Activated CD4-positive, alpha-beta T cell treated with anti-CD3 and anti-CD28 coated beads for 4 hours (primary cell): Measurements from ENCODE around the gene DIS3L2.

Experiments used
- DNase-seq, 2 donors: peaks; one replicate each; pipeline ENCODE4 v3.0.0-alpha.2; 2020

The DIS3L2 gene

DNA sequence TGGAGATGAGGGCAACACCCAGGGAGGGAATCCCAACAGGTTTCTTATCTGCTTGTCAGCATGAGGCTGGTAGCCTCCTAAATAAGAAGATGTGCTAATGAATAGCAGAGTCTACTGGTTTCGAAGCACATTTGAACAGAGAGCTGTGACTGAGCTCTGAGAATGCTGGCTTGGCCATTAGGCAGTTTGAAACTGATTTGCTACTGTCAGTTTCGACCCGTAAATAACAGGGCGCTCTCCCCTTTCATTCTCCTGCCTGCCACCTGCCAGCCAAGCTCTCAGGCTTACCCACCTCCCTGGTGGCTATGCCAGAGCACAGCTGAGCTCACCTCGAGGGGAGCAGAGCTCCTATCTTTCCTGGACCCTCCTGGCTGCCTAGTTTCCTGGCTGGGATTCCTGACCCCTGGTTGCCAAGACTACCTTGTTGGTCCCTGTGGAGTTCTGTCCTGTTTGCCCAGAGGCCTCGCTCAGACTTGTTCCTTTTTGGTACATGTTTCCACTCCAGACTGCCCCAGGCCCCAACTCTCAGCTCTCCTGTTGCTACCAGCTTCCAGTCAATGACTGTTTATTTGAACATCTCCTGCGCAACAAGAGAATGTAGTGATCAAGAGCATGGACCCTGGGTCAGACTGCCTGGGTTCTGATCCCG, 314.7 kb downstream of the DIS3L2 start:
- DNase-seq: no peak

DNA sequence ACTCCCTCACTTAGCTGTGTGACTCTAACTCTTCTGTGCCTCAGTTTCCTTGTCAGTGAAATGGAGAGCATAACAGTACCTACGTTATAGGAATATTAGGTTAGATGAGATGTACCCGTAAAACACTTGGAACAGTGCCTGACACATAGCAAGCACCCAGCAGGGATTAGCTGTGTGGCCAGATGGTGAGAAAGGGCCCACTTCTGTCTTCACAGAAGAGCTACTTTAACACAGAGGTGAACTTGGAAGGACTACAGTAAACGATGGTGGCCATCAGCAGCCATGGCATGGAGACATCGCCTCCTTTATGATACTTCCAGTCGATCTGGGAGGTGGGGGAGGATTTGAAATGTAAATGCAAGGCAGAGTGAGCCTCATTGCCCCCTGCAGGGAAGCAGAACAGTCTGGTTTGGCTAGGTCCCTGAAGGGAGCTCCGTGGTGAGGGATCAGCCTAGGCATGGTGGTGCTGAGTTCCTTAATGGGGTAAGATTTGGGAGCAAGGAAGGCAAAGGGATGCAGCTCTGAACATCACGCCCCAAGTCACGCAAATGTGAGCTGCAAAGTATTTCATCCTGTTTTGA, 315.3 kb downstream of the DIS3L2 start:
- DNase-seq: no peak

DNA sequence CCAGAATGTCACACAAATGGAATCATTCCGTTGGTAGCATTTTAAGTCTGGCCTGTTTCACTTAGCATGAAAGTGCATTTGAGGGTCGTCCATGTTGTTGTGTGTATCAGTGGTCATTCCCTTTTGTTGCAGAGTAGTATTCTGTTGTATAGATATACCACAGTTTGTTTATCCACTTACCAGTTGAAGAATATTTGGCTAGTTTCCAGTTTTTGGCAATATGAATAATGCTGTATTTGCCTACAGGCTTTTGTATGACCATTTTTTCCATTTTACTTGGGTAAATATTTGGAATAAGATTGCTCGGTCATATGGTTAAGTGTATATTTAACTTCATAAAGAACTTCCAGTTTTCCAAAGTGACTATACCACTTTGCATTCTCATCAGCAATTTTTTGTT, 317.0 kb downstream of the DIS3L2 start:
- DNase-seq: no peak

DNA sequence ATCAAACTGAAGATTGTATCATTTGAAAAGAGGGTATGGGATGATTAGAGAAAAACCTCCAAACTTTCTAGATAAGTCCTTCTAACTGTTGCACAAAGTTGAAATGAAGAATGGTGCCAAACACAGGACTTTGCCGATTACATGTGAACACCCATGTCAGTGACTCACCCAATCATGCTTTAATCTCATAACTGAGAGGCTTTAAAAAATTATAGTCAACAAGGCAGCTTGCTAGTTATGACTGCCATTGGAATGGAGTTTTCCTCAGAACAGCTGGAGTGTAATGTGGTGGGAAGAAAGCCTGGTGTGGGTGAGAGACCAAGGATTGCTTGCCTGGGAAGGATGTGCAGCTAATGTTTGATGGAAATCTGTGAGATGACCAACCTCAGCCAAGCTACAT, 318.8 kb downstream of the DIS3L2 start:
- DNase-seq: no peak

DNA sequence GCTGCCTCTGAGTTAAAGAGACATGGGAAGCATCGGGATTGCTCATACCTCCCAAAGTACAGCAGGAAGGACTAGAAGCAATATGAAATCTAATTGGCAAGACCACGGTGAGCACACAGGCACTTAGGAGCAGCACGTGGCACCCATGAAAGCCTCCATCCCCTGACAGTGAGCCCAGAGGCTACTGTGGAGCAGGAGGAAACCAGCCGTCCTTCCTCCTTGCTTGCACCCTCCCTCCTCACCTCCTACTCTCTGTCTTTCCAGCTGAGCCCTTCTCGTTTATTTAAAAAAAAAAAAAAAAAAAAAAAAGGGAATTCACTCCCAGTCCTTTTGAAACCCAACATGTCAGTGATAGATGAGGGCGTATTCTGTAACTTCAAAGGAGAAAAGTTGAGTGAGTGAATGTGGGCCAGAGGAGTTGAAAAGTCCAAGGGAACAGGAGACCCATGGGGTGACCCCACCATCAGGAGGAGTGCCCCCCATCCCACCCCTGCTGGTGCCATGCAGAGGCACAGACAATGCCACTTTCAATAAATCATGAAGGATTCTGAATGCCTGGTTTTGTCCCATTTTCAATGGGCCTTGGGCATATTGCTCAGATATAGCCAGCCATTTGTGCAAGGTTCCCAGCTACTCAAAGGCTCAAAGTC, 320.5 kb downstream of the DIS3L2 start:
- DNase-seq: no peak

DNA sequence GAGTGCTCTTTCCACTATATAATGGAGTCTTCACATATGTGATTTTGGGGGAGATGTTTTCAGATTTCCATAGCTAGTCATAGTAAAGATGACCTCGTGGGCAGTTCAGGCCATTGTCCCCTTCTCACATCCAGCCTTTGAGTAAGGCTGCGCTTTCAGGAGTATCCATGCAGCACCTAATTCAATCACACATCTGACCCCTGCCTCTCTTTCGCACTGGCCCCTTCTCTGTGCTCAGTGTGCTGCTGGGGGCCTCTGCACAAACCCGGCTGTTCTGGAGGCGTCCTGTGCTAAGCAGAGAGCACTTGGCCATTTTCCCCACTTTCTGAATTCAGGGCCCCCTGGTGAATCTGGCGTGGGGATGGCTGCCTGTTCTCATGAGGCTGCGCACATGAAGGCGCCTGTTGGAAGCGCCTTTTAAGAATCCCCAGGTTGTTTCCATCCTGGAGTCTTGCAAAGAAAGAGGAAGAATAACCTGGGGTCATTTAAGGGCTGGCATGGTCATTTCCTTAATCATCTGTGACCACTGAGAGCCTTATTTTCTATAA, 321.1 kb downstream of the DIS3L2 start:
- no peak for DNase-seq

DNA sequence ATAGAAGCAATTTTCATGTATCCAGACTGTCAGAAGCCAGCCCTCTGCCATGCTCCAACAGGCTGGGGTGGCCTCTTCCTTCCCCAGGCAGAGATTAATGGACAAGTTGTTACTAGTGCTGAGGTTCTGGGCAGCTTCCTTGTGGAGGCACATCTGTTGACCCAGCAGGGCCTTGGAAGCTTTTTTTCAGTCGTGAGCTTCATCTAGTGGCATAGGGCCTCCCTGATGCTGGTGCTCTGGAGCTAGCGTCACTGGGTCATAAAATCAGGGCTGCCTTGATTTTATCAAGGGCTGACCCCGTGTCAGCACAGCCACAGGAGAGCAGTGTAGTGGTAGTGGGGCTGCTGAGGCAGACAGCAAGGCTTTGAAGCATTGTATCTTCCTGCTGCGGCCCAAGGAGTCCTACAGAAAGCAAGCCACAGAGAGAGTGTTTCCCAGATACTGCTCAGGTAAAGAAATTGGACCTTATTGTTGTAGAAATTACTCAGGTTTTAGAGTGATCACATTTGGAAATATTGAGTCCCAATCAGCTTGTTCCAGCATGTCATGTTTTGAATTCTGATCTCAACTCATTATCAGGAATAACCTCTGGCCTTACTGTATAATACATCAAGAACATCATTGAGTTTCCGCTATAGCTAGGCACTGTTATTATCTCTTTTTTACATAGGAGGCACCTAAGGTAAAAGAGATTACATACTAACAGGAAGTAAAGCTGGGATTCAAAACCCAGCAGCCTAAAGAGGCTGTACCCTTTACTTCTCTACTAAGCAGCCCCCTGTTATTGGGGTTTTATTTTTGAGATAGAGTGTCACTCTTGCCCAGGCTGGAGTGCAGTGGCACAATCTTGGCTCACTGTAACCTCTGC, 324.7 kb downstream of the DIS3L2 start:
- DNase-seq: no peak

DNA sequence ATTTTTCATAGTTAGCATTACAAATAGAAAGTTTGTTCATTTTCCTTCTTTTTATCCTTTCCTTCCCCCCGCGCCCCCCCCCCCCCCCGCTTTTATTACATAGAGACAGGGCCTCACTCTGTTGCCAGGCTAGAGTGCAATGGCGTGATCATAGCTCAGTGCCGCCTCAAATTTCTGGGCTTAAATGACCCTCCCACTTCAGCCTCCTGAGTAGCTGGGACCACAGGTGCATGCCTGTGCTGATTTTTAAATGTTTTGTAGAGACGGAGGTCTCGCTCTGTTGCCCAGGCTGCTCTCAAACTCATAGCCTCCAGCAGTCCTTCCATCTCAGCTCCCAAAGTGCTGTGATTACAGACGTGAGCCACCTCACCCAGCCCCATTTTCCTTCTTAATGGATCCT, 325.8 kb downstream of the DIS3L2 start:
- no peak for DNase-seq

DNA sequence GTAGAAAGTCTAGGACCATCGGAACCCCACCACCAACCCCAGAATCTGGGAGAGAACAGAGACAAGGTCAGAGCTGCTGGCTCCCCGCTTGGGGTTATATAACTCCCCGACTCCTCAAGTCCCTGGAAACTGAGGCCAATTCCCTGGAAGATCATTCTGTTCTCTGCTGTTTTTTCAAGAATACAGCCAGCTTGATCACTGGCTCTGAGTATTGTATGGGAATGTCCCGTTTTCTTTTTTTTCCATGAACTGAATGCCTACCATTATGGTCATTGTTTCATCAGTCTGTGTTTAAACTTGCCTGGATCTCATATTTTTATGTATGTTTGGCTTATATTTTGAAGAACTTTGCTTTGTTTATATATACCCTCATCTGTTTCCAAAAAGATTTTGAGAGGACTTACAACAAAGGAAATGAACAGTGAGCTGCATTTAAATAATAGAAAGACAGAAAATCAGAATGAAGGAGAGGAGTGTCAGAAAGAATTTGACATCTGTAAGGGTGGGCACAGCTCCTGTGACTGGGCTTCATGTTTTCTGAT, 327.0 kb downstream of the DIS3L2 start:
- no peak for DNase-seq

DNA sequence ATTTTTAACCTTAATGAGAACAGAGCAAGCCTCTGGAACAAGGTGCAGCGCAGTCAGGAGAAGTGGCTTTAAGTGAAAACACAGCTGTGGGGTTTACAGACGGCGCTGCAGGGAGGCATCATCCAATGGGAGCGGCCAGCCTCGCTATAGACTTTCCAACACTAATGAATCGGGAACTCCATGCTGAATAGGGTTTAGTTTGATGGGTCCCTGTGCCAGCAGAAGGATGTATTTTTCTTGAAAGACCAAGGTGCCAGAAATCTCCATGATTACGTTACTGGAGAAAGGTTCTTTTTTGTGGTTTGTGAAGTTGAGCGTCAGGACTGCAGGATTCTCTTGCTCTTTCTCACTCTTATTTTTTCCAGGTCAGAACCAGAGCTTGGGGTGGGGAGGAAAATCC, 329.2 kb downstream of the DIS3L2 start:
- DNase-seq: no peak

DNA sequence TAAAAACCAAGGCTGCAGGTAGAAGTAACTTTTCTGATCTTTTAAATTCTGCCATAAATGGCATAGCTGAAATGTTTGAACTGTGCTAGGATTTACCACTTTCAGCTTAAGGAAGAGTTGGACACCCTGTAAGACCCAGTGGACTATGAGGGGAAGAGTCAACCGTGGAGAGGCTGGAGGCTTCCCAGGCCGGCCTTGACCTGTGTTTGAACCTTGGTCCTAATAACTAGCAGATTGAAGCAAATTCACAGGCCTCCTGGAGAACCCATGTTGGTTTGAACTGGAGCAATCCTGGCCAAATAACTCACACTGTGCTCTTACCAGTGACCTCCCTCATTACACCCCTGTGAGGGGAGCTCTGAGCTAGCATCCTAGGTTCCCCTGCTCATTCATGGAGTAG, 329.8 kb downstream of the DIS3L2 start:
- DNase-seq: no peak

DNA sequence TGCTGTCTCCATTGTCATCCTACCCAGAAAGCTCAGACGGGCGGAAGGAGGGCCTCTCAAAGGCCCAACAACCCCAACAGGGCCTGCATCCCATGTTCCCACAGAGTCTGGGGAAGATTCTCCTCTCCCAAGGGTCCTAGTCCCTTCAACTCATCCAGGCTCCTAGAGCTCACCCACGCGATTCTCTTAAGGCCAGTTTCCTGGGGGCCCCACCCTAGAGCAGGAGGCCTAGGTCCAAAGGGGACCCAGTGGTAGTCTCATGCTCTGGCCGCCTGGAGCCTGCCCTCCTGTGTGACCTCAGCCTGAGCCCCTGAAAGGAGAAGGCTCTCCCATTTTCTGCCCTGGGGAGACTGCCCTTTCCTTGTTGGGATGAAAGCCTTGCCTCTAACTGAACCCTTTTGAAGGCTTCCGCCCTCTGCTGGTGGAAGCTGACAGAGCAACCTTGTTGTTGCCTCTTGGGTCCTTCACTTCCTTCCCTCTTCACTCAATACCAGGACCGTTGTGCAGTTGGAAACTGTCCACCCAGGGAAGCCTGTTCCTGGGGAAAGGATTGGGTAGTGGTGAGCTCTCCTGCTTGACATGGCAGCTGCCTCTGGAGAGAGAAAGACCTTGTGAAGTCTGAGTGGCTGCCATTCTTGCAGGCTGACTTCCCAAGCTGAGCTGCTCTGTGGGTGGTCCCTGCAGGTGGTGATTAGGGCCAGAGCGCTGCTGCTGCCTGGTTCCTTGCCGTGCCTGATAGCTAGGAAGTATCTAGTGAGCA, 331.1 kb downstream of the DIS3L2 start:
- DNase-seq: peak in 1 of 2 donors; percentile 42

DNA sequence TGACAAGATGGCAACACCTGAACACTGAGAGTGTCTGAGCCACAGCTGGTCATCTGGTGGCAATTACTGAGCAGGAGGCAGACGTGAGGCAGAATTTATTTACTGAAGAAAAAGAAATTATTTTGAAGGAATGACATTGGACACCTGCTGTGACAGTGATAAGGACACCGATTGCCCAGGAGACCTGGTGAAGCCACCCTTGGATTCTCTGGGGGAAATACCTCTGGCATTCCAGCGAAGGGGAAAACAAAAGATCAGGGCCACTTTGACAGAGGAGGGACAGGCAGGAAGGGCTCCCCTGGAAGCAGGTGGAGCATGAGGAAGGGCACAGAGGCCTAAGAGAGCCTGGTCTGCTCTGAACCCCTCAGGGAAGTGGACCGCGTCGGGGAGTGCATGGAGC, 331.7 kb downstream of the DIS3L2 start:
- DNase-seq: no peak

DNA sequence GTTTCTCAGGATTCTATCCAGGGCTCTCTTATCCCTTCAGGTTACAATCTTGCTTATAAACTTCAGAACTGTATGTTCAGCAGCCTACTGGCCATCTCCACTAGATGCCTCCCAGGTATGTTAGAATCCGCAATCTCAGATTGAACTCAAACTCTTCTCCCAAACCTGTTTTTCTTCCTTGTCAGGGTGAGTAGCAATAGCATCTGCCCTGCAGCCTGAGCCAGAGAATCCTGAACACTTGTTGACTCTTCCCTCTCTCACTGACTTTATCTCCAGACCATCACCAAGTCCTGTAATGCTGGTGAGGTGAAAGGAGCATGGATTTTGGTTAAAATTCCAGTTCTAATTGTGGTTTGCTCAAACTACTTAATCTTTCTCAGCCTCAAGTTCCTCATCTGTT, 334.5 kb downstream of the DIS3L2 start:
- DNase-seq: no peak

DNA sequence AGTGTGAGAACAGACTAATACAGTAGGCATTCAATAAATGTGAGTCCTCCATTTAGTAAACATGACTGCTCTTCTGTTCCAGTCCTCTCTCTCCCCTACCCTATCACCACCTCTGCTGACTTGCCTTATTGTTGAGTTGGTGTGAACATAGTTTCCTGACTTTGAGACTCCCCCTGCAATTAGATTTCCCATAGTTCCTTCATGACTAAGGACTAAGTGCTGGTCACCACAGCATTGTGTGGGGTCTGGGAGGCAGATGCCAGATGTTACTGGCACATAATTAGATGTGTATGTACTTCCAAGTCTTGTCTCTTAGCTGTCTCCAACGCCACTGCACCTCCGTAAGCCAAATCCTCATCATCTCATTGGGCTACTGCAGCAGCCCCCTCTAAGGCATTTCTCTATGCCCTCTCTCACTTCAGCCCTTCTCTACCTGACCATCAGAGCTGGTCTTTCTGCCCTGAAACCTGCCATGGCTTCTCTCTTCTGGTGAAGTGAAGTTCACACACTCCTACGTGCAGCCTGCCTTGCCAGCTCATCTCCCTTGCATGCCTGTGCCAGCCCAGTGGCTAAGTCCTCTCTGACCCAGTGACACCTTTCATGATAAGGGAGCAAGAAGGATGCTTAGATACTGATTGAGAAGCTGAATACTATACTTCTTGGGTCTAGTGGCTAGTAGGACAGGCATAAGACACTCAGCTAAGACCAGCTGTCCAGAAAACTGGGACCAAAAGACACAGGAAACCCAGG, 335.4 kb downstream of the DIS3L2 start:
- DNase-seq: no peak

DNA sequence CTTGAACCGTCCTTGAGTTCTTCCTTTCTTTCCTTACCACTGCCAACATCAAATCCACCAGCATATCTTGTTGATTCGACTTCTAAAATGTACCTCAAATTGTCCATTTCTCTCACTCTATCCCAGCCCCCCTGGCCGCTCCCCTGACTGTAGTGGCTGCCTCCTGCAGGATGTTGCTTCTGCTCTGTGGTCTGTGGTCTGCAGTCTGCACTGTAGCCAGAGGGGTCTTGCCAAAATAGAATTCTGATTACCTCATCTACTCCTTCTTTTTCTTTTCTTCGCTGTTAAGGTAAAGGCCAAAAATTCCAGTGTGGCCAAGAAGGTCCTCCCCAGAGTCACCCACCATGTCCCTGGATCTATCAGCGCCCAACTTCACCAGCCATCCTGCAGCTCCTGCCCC, 337.6 kb downstream of the DIS3L2 start:
- DNase-seq: no peak

DNA sequence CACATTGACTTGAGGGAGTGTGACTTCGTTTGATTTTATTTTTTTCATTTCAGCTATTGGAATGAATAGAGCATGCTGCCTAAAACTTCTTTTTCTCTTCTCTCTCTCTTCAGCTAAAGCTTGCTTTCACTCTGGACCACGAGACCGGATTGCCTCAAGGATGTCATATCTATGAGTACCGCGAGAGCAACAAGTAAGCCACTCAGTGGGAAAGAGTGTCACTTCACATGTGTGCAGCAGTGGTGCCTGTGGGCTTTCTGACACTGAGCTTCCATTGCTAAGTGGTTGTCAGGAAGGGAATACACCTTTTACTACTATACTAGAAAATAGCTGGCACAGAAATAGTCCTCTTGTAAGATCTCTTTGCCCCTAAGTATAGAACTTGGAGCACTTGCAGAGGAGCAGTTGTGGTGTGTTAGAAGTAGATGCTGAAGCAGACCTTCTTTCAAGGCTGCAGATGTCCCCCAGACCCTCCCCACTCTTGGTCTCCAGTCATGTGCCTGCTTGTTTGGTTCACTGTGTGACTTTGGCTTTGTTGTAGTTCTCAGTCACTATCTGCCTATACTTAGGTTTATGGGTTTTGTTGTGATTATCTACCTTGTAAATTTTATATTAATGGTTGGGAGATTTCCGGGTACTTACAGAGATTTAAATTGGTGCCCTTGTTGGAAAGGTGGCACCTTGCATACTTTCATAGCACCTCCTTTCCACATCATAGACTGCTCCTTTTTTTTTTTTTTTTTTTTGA, 338.6 kb downstream of the DIS3L2 start:
- no peak for DNase-seq

DNA sequence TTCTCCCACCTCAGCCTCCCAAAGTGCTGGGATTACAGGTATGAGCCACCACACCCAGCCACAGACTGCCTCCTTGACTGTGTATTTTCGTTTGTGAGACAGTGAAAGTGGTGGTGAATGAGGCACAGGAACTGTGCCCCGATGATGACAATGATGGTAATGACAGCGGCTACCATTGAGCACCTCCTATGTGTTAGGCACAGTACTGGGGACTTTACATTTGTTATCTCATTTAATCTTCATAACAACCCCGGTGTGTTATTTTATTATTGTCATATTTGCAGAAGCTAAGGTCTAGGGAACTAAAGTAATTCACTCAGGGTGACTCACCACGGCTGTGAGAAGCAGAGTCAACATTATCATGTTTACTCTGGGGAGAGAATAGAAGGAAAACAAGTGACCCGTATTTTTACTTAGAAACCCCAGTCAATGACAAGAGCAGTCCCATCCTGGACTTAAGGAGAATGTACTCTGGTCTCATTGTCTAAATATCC, 339.4 kb downstream of the DIS3L2 start:
- no peak for DNase-seq

DNA sequence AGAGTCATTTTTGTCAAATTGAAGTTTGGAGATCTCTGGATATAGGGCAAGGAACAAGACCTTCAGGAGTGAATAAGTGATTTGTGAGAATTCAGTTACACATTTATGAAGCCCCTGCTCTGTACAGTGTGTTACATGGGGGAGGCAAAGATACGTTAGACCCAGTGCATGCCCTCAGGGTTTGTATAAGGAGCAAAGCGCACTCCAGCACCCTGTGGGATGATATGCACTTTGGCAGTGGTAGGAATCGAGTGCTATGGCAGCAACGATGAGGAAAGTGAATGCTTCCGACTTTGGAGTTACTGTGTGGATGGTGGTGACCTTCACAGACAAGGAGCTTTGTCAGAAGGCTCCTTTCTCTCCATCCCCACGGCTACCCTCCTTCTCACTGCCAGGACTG, 342.7 kb downstream of the DIS3L2 start:
- DNase-seq: no peak

DNA sequence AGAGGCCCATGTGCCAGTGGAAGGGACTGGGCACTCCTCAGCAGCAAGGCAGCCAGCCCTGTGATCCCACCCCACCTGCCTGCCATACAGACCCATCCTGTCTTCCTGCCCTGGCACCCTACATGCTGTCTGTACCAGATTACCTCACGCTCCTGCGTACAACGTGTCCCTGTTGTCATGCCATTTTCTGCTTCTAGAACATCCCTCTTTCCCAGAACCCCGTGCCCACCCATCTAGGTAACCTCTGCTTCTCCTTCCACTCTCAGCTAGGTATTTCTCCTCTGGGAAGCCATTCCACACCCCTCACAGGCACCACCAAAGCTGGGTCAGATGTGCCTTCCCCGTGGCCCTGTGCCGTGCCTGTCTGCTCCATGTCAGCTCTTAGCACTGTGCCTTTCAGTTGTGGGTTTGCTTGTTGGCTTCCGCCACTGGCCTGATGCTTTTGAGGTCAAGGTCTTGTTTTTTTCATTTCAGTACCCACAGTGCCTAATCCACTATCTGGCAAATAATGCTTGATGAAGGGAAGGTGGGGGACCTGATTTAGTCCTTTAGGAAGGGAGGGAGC, 345.3 kb downstream of the DIS3L2 start:
- no peak for DNase-seq
